HEK293 (cell line): ENCODE measurements around the gene RFC1.

Experiments used
- KLF10 ChIP-seq: fragments of 450-650 bp; IDR thresholded peaks from 2 replicates; pipeline ENCODE4 v1.5.1; 2018; ENCODE audit warnings: missing biosample characterization, mild to moderate bottlenecking, missing genetic modification characterization
- OSR2 ChIP-seq: fragments of 450-650 bp; formaldehyde crosslinking; IDR thresholded peaks from 2 replicates; pipeline ENCODE4 v1.5.1; 2016; ENCODE audit warnings: missing biosample characterization, missing genetic modification characterization
- TCF7L2 ChIP-seq: IDR thresholded peaks from 2 replicates; pipeline ENCODE4 v1.6.1; 2011; ENCODE audit warnings: low read depth, mild to moderate bottlenecking, inconsistent platforms, low read length, moderate library complexity, borderline replicate concordance
- TRIM28 ChIP-seq: IDR thresholded peaks from 2 replicates; pipeline ENCODE4 v1.6.1; 2011; ENCODE audit warnings: low read length, control low read depth, borderline replicate concordance
- ZBTB11 ChIP-seq: fragments of 450-650 bp; formaldehyde crosslinking; conservative IDR thresholded peaks from 2 replicates; pipeline ENCODE4 v1.5.1; 2016; ENCODE audit warnings: low read depth, missing biosample characterization, missing genetic modification characterization
- ZBTB17 ChIP-seq: fragments of 450-650 bp; formaldehyde crosslinking; IDR thresholded peaks from 2 replicates; pipeline ENCODE4 v1.5.1; 2016; ENCODE audit warnings: missing biosample characterization, missing genetic modification characterization
- ZBTB48 ChIP-seq: fragments of 450-650 bp; formaldehyde crosslinking; IDR thresholded peaks from 2 replicates; pipeline ENCODE4 v1.5.1; 2016; ENCODE audit warnings: missing biosample characterization, missing genetic modification characterization
- ZBTB6 ChIP-seq: fragments of 450-650 bp; formaldehyde crosslinking; IDR thresholded peaks from 2 replicates; pipeline ENCODE4 v1.5.1; 2017; ENCODE audit warnings: missing biosample characterization, missing genetic modification characterization
- ZFP3 ChIP-seq: fragments of 450-650 bp; formaldehyde crosslinking; IDR thresholded peaks from 2 replicates; pipeline ENCODE4 v1.5.1; 2016; ENCODE audit warnings: low read depth, missing biosample characterization, missing genetic modification characterization
- ZNF184 ChIP-seq: fragments of 450-650 bp; IDR thresholded peaks from 2 replicates; pipeline ENCODE4 v1.5.1; 2018; ENCODE audit warnings: missing biosample characterization, mild to moderate bottlenecking, missing genetic modification characterization
- ZNF2 ChIP-seq: fragments of 450-650 bp; formaldehyde crosslinking; IDR thresholded peaks from 2 replicates; pipeline ENCODE4 v1.5.1; 2016; ENCODE audit warnings: missing biosample characterization, missing genetic modification characterization
- ZNF26 ChIP-seq: fragments of 450-650 bp; formaldehyde crosslinking; IDR thresholded peaks from 2 replicates; pipeline ENCODE4 v1.5.1; 2016; ENCODE audit warnings: missing biosample characterization, missing genetic modification characterization
- ZNF37A ChIP-seq: fragments of 450-650 bp; IDR thresholded peaks from 2 replicates; pipeline ENCODE4 v1.5.1; 2018; ENCODE audit warnings: missing biosample characterization, missing genetic modification characterization
- ZNF423 ChIP-seq: fragments of 450-650 bp; formaldehyde crosslinking; IDR thresholded peaks from 2 replicates; pipeline ENCODE4 v1.5.1; 2016; ENCODE audit warnings: missing biosample characterization, missing genetic modification characterization
- ZNF433 ChIP-seq: fragments of 450-650 bp; formaldehyde crosslinking; IDR thresholded peaks from 2 replicates; pipeline ENCODE4 v1.5.1; 2016; ENCODE audit warnings: missing biosample characterization, missing genetic modification characterization, low read depth
- ZNF501 ChIP-seq: fragments of 450-650 bp; formaldehyde crosslinking; IDR thresholded peaks from 2 replicates; pipeline ENCODE4 v1.5.1; 2016; ENCODE audit warnings: missing biosample characterization, missing genetic modification characterization
- ZNF558 ChIP-seq: fragments of 450-650 bp; formaldehyde crosslinking; IDR thresholded peaks from 2 replicates; pipeline ENCODE4 v1.5.1; 2016; ENCODE audit warnings: missing biosample characterization, missing genetic modification characterization
- ZNF629 ChIP-seq: fragments of 450-650 bp; formaldehyde crosslinking; IDR thresholded peaks from 2 replicates; pipeline ENCODE4 v1.5.1; 2017; ENCODE audit warnings: missing biosample characterization, missing genetic modification characterization
- ZNF664 ChIP-seq: fragments of 450-650 bp; formaldehyde crosslinking; IDR thresholded peaks from 2 replicates; pipeline ENCODE4 v1.5.1; 2016; ENCODE audit warnings: missing biosample characterization, missing genetic modification characterization
- ZNF707 ChIP-seq: fragments of 450-650 bp; formaldehyde crosslinking; IDR thresholded peaks from 2 replicates; pipeline ENCODE4 v1.5.1; 2016; ENCODE audit warnings: missing biosample characterization, missing genetic modification characterization
- ZNF777 ChIP-seq: fragments of 450-650 bp; formaldehyde crosslinking; IDR thresholded peaks from 2 replicates; pipeline ENCODE4 v1.5.1; 2017; ENCODE audit warnings: missing biosample characterization, missing genetic modification characterization, borderline replicate concordance
- ZNF791 ChIP-seq: fragments of 450-650 bp; formaldehyde crosslinking; IDR thresholded peaks from 2 replicates; pipeline ENCODE4 v1.5.1; 2016; ENCODE audit warnings: missing biosample characterization, missing genetic modification characterization
- TF ChIP-seq, protein P1 (sequence below): fragments of 450-650 bp; IDR thresholded peaks from 2 replicates; pipeline ENCODE4 v1.5.1; 2018; ENCODE audit warnings: missing biosample characterization, missing genetic modification characterization
- TF ChIP-seq, protein P2 (sequence below): fragments of 450-650 bp; formaldehyde crosslinking; IDR thresholded peaks from 2 replicates; pipeline ENCODE4 v1.5.1; 2016; ENCODE audit warnings: missing biosample characterization, missing genetic modification characterization, borderline replicate concordance
- TF ChIP-seq, protein P3 (sequence below): fragments of 450-650 bp; formaldehyde crosslinking; IDR thresholded peaks from 2 replicates; pipeline ENCODE4 v1.5.1; 2017; ENCODE audit warnings: missing biosample characterization, missing genetic modification characterization

The RFC1 gene

GRCh38 chr4:39365830-39366771 is at the start of gene RFC1 (continued):
- TF ChIP-seq ZBTB6 (tag by site-specific recombination) = no peak
- no peak for TF ChIP-seq ZNF791 (tag by site-specific recombination)
- no peak for TF ChIP-seq OSR2
- 0 out of 2 replicates have a peak, but pooled peaks have one; percentile 55 for TF ChIP-seq ZNF777 (tag by site-specific recombination)
- TF ChIP-seq ZNF26 (tag by site-specific recombination) = no peak
- no peak for TF ChIP-seq ZNF664 (tag by site-specific recombination)
- no peak for TF ChIP-seq ZNF558 (tag by site-specific recombination)
- no peak for TF ChIP-seq ZNF37A
- peak; percentile 76 for TF ChIP-seq ZNF2 (tag by site-specific recombination)
- peak; percentile 90 for TF ChIP-seq ZNF629
- TF ChIP-seq, protein P1, sequence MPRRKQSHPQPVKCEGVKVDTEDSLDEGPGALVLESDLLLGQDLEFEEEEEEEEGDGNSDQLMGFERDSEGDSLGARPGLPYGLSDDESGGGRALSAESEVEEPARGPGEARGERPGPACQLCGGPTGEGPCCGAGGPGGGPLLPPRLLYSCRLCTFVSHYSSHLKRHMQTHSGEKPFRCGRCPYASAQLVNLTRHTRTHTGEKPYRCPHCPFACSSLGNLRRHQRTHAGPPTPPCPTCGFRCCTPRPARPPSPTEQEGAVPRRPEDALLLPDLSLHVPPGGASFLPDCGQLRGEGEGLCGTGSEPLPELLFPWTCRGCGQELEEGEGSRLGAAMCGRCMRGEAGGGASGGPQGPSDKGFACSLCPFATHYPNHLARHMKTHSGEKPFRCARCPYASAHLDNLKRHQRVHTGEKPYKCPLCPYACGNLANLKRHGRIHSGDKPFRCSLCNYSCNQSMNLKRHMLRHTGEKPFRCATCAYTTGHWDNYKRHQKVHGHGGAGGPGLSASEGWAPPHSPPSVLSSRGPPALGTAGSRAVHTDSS (tag by site-specific recombination) = no peak
- no peak for TF ChIP-seq TCF7L2
- TF ChIP-seq, protein P2, sequence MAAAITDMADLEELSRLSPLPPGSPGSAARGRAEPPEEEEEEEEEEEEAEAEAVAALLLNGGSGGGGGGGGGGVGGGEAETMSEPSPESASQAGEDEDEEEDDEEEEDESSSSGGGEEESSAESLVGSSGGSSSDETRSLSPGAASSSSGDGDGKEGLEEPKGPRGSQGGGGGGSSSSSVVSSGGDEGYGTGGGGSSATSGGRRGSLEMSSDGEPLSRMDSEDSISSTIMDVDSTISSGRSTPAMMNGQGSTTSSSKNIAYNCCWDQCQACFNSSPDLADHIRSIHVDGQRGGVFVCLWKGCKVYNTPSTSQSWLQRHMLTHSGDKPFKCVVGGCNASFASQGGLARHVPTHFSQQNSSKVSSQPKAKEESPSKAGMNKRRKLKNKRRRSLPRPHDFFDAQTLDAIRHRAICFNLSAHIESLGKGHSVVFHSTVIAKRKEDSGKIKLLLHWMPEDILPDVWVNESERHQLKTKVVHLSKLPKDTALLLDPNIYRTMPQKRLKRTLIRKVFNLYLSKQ (tag by site-specific recombination) = no peak
- no peak for TF ChIP-seq ZNF707 (tag by site-specific recombination)
- no peak for TF ChIP-seq ZNF184
- TF ChIP-seq ZBTB17 = peak; percentile 96
- TF ChIP-seq, protein P3, sequence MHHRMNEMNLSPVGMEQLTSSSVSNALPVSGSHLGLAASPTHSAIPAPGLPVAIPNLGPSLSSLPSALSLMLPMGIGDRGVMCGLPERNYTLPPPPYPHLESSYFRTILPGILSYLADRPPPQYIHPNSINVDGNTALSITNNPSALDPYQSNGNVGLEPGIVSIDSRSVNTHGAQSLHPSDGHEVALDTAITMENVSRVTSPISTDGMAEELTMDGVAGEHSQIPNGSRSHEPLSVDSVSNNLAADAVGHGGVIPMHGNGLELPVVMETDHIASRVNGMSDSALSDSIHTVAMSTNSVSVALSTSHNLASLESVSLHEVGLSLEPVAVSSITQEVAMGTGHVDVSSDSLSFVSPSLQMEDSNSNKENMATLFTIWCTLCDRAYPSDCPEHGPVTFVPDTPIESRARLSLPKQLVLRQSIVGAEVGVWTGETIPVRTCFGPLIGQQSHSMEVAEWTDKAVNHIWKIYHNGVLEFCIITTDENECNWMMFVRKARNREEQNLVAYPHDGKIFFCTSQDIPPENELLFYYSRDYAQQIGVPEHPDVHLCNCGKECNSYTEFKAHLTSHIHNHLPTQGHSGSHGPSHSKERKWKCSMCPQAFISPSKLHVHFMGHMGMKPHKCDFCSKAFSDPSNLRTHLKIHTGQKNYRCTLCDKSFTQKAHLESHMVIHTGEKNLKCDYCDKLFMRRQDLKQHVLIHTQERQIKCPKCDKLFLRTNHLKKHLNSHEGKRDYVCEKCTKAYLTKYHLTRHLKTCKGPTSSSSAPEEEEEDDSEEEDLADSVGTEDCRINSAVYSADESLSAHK = peak; percentile 16; the same call in 1 of the 2 replicates
- TF ChIP-seq ZFP3 (tag by site-specific recombination) = no peak
- no peak for TF ChIP-seq ZBTB48 (tag by site-specific recombination)
- peak; percentile 93 for TF ChIP-seq ZNF501 (tag by site-specific recombination)
- no peak for TF ChIP-seq ZNF433 (tag by site-specific recombination)
- TF ChIP-seq ZBTB11 (tag by site-specific recombination) = no peak; the same call in 1 of the 2 replicates
- no peak for TF ChIP-seq ZNF423
- TF ChIP-seq KLF10 (tag by site-specific recombination) = no peak
- TF ChIP-seq TRIM28 = no peak
